ENCODE data around the gene GFI1B.

The GFI1B gene

GRCh38 chr9:133014696-133015095 lies 36.2 kb downstream of the GFI1B start:
- no peak for DNase-seq (ENCODE audit: low read depth)

GRCh38 chr9:133023117-133023890 lies 44.8 kb downstream of the GFI1B start:
- DNase-seq (ENCODE audit: low read depth): peak; percentile 27

- no peak for DNase-seq (ENCODE audit: low read depth)
Observed at GRCh38 chr9:133026426-133026825, 47.9 kb downstream of the GFI1B start.

- DNase-seq (ENCODE audit: low read depth): no peak
Observed at GRCh38 chr9:133027134-133027533, 48.6 kb downstream of the GFI1B start.

- DNase-seq (ENCODE audit: low read depth): no peak
Observed at GRCh38 chr9:133028221-133028620, 49.7 kb downstream of the GFI1B start.

GRCh38 chr9:133029994-133030316 lies 51.5 kb downstream of the GFI1B start:
- DNase-seq (ENCODE audit: low read depth): no peak

- peak; percentile 99 for DNase-seq (ENCODE audit: low read depth)
Observed at GRCh38 chr9:133030317-133031129, 52.0 kb downstream of the GFI1B start, which contains the start of gene GTF3C5. GTF3C5 (plus strand) TSS chr9:133030997; CDS start chr9:133031012, 15 bp downstream.

GRCh38 chr9:133031130-133031422 lies 52.6 kb downstream of the GFI1B start:
- DNase-seq (ENCODE audit: low read depth): no peak

- DNase-seq (ENCODE audit: low read depth): no peak
Observed at GRCh38 chr9:133031496-133031911, 53.0 kb downstream of the GFI1B start.

- no peak for DNase-seq (ENCODE audit: low read depth)
Observed at GRCh38 chr9:133032171-133032570, 53.7 kb downstream of the GFI1B start.

- no peak for DNase-seq (ENCODE audit: low read depth)
Observed at GRCh38 chr9:133035669-133036068, 57.2 kb downstream of the GFI1B start.

- no peak for DNase-seq (ENCODE audit: low read depth)
Observed at GRCh38 chr9:133037775-133038515, 59.5 kb downstream of the GFI1B start.

GRCh38 chr9:133040892-133041479 lies 62.5 kb downstream of the GFI1B start:
- peak; percentile 62 for DNase-seq (ENCODE audit: low read depth)
